ENCODE measurements around the gene ZSCAN10. TPM values are rescaled to one million over a fixed set of nuclear protein-coding genes. Genes with fewer than 3 reads are reported as not detected.

ZSCAN10 gene
- polyA plus RNA-seq, 1 donor from 2014 or later = 0.10 TPM

DNA sequence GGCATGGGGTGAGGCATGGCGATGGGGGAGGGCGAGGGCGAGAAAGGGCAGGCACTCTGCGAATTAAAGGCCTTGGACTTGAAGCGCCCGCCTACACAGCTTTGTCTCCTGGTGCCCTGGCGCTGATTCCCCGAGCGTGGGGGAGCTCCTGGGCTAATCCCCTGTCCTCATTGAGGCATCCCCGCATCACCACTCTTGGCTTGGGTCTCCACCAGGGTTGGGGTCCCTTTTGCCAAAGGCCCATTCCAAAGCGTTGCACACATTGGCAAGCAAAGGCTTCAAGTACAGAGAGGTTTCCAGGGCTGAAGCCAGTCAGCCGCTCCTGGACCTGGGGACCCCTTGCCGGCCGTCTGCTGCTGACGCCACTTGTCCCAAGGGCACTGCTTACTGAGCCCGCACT is 21.3 kb upstream of the ZSCAN10 start:
- Histone ChIP-seq H3K9ac (ENCODE audit: low read length) (no peak overlapping the region), H3K9me2 (ENCODE audit: insufficient read depth, low read length) (no peaks in the 10 kb centered on the region), H3K79me2 (replicated peaks; ENCODE audit: insufficient read depth, low read length) (no peaks in the 10 kb centered on the region), H3K9me3 (ENCODE audit: low read length) (no peaks in the 10 kb centered on the region), H4K20me1 (ENCODE audit: insufficient read depth) (no peaks in the 10 kb centered on the region), H3K4me2 (ENCODE audit: low read length) (no peak overlapping the region), H2AFZ (ENCODE audit: low read depth, low read length) (no peak overlapping the region), H3F3A (ENCODE audit: insufficient read depth, low read length, poor library complexity, severe bottlenecking) (no peaks in the 10 kb centered on the region), H3K27me3 (ENCODE audit: insufficient read depth, low read depth, low read length) (no peaks in the 10 kb centered on the region), H3K27ac (ENCODE audit: low read length) (no peak overlapping the region), H3K36me3 (ENCODE audit: insufficient read depth, low read length) (no peaks in the 10 kb centered on the region), H3K4me3 (ENCODE audit: low read length) (no peak overlapping the region)
- TF ChIP-seq RAD21 (conservative IDR thresholded peaks at IDR 0.05) (no peak), TAF1 (IDR thresholded peaks at IDR 0.05; ENCODE audit: low read depth) (no peak), EZH2 (IDR thresholded peaks at IDR 0.05; ENCODE audit: borderline replicate concordance, insufficient read depth, low read length, poor library complexity, severe bottlenecking) (no peak), EP300 (conservative IDR thresholded peaks at IDR 0.05; ENCODE audit: poor library complexity, severe bottlenecking) (no peak), MXI1 (conservative IDR thresholded peaks at IDR 0.05; ENCODE audit: poor library complexity, severe bottlenecking) (no peak), POLR2AphosphoS5 (IDR thresholded peaks at IDR 0.05) (no peak)
- TF ChIP-seq, protein P1, sequence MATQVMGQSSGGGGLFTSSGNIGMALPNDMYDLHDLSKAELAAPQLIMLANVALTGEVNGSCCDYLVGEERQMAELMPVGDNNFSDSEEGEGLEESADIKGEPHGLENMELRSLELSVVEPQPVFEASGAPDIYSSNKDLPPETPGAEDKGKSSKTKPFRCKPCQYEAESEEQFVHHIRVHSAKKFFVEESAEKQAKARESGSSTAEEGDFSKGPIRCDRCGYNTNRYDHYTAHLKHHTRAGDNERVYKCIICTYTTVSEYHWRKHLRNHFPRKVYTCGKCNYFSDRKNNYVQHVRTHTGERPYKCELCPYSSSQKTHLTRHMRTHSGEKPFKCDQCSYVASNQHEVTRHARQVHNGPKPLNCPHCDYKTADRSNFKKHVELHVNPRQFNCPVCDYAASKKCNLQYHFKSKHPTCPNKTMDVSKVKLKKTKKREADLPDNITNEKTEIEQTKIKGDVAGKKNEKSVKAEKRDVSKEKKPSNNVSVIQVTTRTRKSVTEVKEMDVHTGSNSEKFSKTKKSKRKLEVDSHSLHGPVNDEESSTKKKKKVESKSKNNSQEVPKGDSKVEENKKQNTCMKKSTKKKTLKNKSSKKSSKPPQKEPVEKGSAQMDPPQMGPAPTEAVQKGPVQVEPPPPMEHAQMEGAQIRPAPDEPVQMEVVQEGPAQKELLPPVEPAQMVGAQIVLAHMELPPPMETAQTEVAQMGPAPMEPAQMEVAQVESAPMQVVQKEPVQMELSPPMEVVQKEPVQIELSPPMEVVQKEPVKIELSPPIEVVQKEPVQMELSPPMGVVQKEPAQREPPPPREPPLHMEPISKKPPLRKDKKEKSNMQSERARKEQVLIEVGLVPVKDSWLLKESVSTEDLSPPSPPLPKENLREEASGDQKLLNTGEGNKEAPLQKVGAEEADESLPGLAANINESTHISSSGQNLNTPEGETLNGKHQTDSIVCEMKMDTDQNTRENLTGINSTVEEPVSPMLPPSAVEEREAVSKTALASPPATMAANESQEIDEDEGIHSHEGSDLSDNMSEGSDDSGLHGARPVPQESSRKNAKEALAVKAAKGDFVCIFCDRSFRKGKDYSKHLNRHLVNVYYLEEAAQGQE (IDR thresholded peaks at IDR 0.05; ENCODE audit: borderline replicate concordance) = no peak
- TF ChIP-seq, protein P2, sequence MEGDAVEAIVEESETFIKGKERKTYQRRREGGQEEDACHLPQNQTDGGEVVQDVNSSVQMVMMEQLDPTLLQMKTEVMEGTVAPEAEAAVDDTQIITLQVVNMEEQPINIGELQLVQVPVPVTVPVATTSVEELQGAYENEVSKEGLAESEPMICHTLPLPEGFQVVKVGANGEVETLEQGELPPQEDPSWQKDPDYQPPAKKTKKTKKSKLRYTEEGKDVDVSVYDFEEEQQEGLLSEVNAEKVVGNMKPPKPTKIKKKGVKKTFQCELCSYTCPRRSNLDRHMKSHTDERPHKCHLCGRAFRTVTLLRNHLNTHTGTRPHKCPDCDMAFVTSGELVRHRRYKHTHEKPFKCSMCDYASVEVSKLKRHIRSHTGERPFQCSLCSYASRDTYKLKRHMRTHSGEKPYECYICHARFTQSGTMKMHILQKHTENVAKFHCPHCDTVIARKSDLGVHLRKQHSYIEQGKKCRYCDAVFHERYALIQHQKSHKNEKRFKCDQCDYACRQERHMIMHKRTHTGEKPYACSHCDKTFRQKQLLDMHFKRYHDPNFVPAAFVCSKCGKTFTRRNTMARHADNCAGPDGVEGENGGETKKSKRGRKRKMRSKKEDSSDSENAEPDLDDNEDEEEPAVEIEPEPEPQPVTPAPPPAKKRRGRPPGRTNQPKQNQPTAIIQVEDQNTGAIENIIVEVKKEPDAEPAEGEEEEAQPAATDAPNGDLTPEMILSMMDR (IDR thresholded peaks at IDR 0.05; ENCODE audit: poor library complexity, severe bottlenecking) = no peak

DNA sequence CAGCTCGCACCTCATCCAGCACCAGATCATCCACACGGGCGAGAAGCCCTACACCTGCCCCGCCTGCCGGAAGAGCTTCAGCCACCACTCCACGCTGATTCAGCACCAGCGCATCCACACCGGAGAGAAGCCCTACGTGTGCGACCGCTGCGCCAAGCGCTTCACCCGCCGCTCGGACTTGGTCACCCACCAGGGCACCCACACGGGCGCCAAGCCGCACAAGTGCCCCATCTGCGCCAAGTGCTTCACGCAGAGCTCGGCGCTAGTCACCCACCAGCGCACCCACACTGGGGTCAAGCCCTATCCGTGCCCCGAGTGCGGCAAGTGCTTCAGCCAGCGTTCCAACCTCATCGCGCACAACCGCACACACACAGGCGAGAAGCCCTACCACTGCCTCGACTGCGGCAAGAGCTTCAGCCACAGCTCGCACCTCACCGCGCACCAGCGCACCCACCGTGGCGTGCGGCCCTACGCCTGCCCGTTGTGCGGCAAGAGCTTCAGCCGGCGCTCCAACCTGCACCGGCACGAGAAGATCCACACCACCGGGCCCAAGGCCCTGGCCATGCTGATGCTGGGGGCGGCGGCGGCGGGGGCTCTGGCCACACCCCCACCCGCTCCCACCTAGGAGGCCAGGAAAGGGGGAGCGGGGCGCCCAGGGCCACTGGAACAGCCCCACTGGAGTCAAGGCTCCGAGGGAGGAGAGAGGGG is 20.8 kb upstream of the ZSCAN10 start:
- H3K27ac ChIP-seq (ENCODE audit: low read length) = no peak overlapping the region
- H2AFZ ChIP-seq (ENCODE audit: low read depth, low read length) = no peak overlapping the region
- H3K9ac ChIP-seq (ENCODE audit: low read length) = no peak overlapping the region
- no peaks in the 10 kb centered on the region for H4K20me1 ChIP-seq (ENCODE audit: insufficient read depth)
- no peaks in the 10 kb centered on the region for H3K79me2 ChIP-seq (replicated peaks; ENCODE audit: insufficient read depth, low read length)
- H3K4me2 ChIP-seq (ENCODE audit: low read length) = no peak overlapping the region
- TF ChIP-seq TAF1 (IDR thresholded peaks at IDR 0.05; ENCODE audit: low read depth) (no peak), SMC3 (conservative IDR thresholded peaks at IDR 0.05; ENCODE audit: poor library complexity) (no peak), EZH2 (IDR thresholded peaks at IDR 0.05; ENCODE audit: borderline replicate concordance, insufficient read depth, low read length, poor library complexity, severe bottlenecking) (no peak), MXI1 (conservative IDR thresholded peaks at IDR 0.05; ENCODE audit: poor library complexity, severe bottlenecking) (no peak), RAD21 (conservative IDR thresholded peaks at IDR 0.05) (no peak), POLR2AphosphoS5 (IDR thresholded peaks at IDR 0.05) (no peak), EP300 (conservative IDR thresholded peaks at IDR 0.05; ENCODE audit: poor library complexity, severe bottlenecking) (no peak)
- TF ChIP-seq, protein P1 (IDR thresholded peaks at IDR 0.05; ENCODE audit: borderline replicate concordance) = no peak
- TF ChIP-seq, protein P2 (IDR thresholded peaks at IDR 0.05; ENCODE audit: poor library complexity, severe bottlenecking) = no peak
- no peak overlapping the region for H3K4me3 ChIP-seq (ENCODE audit: low read length)
- no peaks in the 10 kb centered on the region for H3K36me3 ChIP-seq (ENCODE audit: insufficient read depth, low read length)
- no peaks in the 10 kb centered on the region for H3K9me2 ChIP-seq (ENCODE audit: insufficient read depth, low read length)
- no peaks in the 10 kb centered on the region for H3F3A ChIP-seq (ENCODE audit: insufficient read depth, low read length, poor library complexity, severe bottlenecking)
- no peaks in the 10 kb centered on the region for H3K27me3 ChIP-seq (ENCODE audit: insufficient read depth, low read depth, low read length)
- no peaks in the 10 kb centered on the region for H3K9me3 ChIP-seq (ENCODE audit: low read length)

All from neural cell (in vitro differentiated cells).